HepG2 (cell line): Measurements from ENCODE around the gene HTRA1. TPM values are rescaled to one million over a fixed set of nuclear protein-coding genes. Genes with fewer than 3 reads are reported as not detected.

Experiments
- ATAC-seq: fragments of 200-7000 bp; cut with Tn5 transposase; 3 replicates; pipeline ENCODE4 v1.9.1; 2020; ENCODE audit warnings: mild to moderate bottlenecking, moderate library complexity
- BruUV-seq: library from RNA; stranded (reverse); fragments of 400-500 nt; replicated peaks from 2 replicates; lab custom pipeline; 2021; lab: Mats Ljungman, UMichigan
- CTCF ChIA-PET: fragments of 300-600 bp; formaldehyde crosslinking; extraction: SDS; loops from one replicate; lab custom pipeline; 2021; ENCODE audit warnings: low total read pairs, inconsistent platforms, low intra/inter-chr PET ratio; lab: Yijun Ruan, JAX
- POLR2A ChIA-PET: fragments of 350-600 bp; sonication (Branson Sonifier 250); formaldehyde crosslinking; loops from one replicate; lab custom pipeline; 2020; ENCODE audit warnings: antibody characterized with exemption, inconsistent platforms; lab: Yijun Ruan, JAX
- DNase-seq: peaks from one replicate; pipeline ENCODE4 v3.0.0-alpha.2; 2015; ENCODE audit warnings: low spot score
- FAIRE-seq: peaks from 3 replicates; lab custom pipeline; 2011; peaks lifted over from hg19 to GRCh38; lab: Jason Lieb, UNC
- H2AFZ ChIP-seq: one replicate; pipeline ENCODE4 v1.6.1; 2011; ENCODE audit warnings: low read length, inconsistent platforms
- H3K27ac ChIP-seq: fragments of 300-600 bp; 3 replicates; pipeline ENCODE4 v1.8.0; 2011; ENCODE audit warnings: mixed run types, mild to moderate bottlenecking, mixed read lengths, low read length, inconsistent platforms; ENCODE audit not compliant: insufficient read depth; ENCODE audit errors: extremely low read length
- H3K27me3 ChIP-seq, 2 experiments: fragments of 200-600 bp in 1 of 2; 2 replicates in 1 of 2; 3 replicates in 1 of 2; pipeline versions ENCODE4 v1.6.0 to v1.8.0; 2011; ENCODE audit warnings: low read length in 2 of 2, mild to moderate bottlenecking in 2 of 2, moderate library complexity in 2 of 2, inconsistent platforms in 1 of 2; ENCODE audit not compliant: insufficient read depth in 2 of 2, control insufficient read depth in 1 of 2
- H3K36me3 ChIP-seq, 2 experiments: fragments of 200-600 bp in 1 of 2; replicated peaks in 1 of 2; 2 replicates in 1 of 2; 3 replicates in 1 of 2; pipeline versions ENCODE4 v1.5.1 to v1.8.0; 2011; ENCODE audit warnings: low read length in 2 of 2, inconsistent platforms in 1 of 2; ENCODE audit not compliant: insufficient read depth in 2 of 2, control insufficient read depth in 1 of 2
- H3K4me1 ChIP-seq: 2 replicates; pipeline ENCODE4 v1.5.1; 2012; ENCODE audit warnings: low read length, inconsistent platforms; ENCODE audit not compliant: insufficient read depth
- H3K4me2 ChIP-seq: 2 replicates; pipeline ENCODE4 v1.6.0; 2011; ENCODE audit warnings: low read depth, low read length, inconsistent platforms
- H3K4me3 ChIP-seq, 3 experiments: fragments of 200-600 bp in 1 of 3; sonication (generic), shearing (Covaris generic) in 1 of 3; replicated peaks in 1 of 3; 2 replicates each; pipeline ENCODE4 v1.5.1; 2011 to 2016; ENCODE audit warnings: low read length in 3 of 3, inconsistent platforms in 2 of 3, low read depth in 2 of 3, mild to moderate bottlenecking in 2 of 3, control low read depth in 1 of 3, mixed read lengths in 1 of 3; ENCODE audit not compliant: insufficient read depth in 1 of 3
- H3K79me2 ChIP-seq: one replicate; pipeline ENCODE4 v1.6.1; 2011; ENCODE audit warnings: low read length, inconsistent platforms; ENCODE audit not compliant: insufficient read depth
- H3K9ac ChIP-seq: 2 replicates; pipeline ENCODE4 v1.6.0; 2011; ENCODE audit warnings: mild to moderate bottlenecking, low read depth, low read length, inconsistent platforms; ENCODE audit not compliant: insufficient read depth
- H3K9me3 ChIP-seq: 2 replicates; pipeline ENCODE4 v1.5.1; 2012; ENCODE audit warnings: mild to moderate bottlenecking, low read length
- H4K20me1 ChIP-seq: 2 replicates; pipeline ENCODE4 v1.6.0; 2011; ENCODE audit warnings: inconsistent platforms, mild to moderate bottlenecking, low read length, moderate library complexity; ENCODE audit not compliant: insufficient read depth
- ARNT2 ChIP-seq: sonication (generic); formaldehyde crosslinking; IDR thresholded peaks from 2 replicates; pipeline ENCODE4 v1.8.0; 2022; ENCODE audit warnings: mild to moderate bottlenecking, low read depth, missing genetic modification reagents, moderate library complexity
- EP300 ChIP-seq, 3 experiments: sonication (generic) in 1 of 3; formaldehyde crosslinking in 1 of 3; IDR thresholded peaks; 2 replicates each; pipeline versions ENCODE4 v1.5.1 to v1.6.1; 2011 to 2020; ENCODE audit warnings: low read depth in 2 of 3, low read length in 2 of 3, borderline replicate concordance in 1 of 3, improper control_type of control experiment in 1 of 3, mild to moderate bottlenecking in 1 of 3, missing genetic modification reagents in 1 of 3, moderate library complexity in 1 of 3
- HNF4G ChIP-seq, 2 experiments: sonication (generic) in 1 of 2; formaldehyde crosslinking in 1 of 2; IDR thresholded peaks; 2 replicates each; pipeline versions ENCODE4 v1.4.0 to v1.6.1; 2011 to 2020; ENCODE audit warnings: borderline replicate concordance in 2 of 2, low read depth in 2 of 2, mild to moderate bottlenecking in 2 of 2, low read length in 1 of 2, missing genetic modification reagents in 1 of 2, moderate library complexity in 1 of 2
- NR0B2 ChIP-seq: sonication (generic); formaldehyde crosslinking; IDR thresholded peaks from 2 replicates; pipeline ENCODE4 v1.4.0; 2020; ENCODE audit warnings: mild to moderate bottlenecking, missing genetic modification reagents
- ZNF101 ChIP-seq: sonication (generic); formaldehyde crosslinking; IDR thresholded peaks from 2 replicates; pipeline ENCODE4 v1.4.0; 2020; ENCODE audit warnings: mild to moderate bottlenecking, low read depth, missing genetic modification reagents, borderline replicate concordance
- ZNF432 ChIP-seq: sonication (generic); formaldehyde crosslinking; IDR thresholded peaks from 2 replicates; pipeline ENCODE4 v1.5.0; 2020; ENCODE audit warnings: missing genetic modification reagents, mild to moderate bottlenecking, borderline replicate concordance
- WGBS: methylation state at CpG from one replicate; pipeline ENCODE4 v1.1.6; 2017; ENCODE audit warnings: low lambda C conversion rate; 5-methylcytosine and 5-hydroxymethylcytosine counted together
- in situ Hi-C: cut with HindIII; loops from 2 replicates; pipeline ENCODE4 v1.10.0; 2017; ENCODE audit warnings: low pct_unique_long_range_greater_than_20kb; ENCODE audit not compliant: extremely low pct_ligation_motif_present
- intact Hi-C: fragments of 100-400 bp; cut with micrococcal nuclease; formaldehyde crosslinking; loops from one replicate; pipeline ENCODE4 v1.10.0; 2022; ENCODE audit not compliant: unreplicated experiment
- polyA plus RNA-seq, 8 experiments: library from polyadenylated mRNA; depleted of rRNA in 3 of 8; stranded (reverse) in 7 of 8; unstranded in 1 of 8; fragments of >200 nt; fragmentation: Illumina TruSeq in 4 of 8; extraction: Trizol in 4 of 8; gene quantifications; 2 replicates each; pipeline versions ENCODE4 v1.2.1 to v1.2.3, GENCODE V29; 2011 to 2016; ENCODE audit warnings: low read depth in 4 of 8, missing spikeins in 1 of 8, mixed read lengths in 1 of 8; ENCODE audit not compliant: insufficient read depth in 1 of 8
- total RNA-seq, 5 experiments: library from RNA; depleted of rRNA; stranded (reverse); fragments of >200 nt; fragmentation: Illumina TruSeq; extraction: Trizol; gene quantifications; 2 replicates each; pipeline ENCODE4 v1.2.3, GENCODE V29; 2016; ENCODE audit warnings: low read depth in 1 of 5

Gene HTRA1
- total and polyA plus RNA-seq, 2 of the 13 experiments (the other 11 are each of a cell fraction or from before 2014, with no cell fraction given), result 0.11 to 0.40 TPM

GRCh38 chr10:122560279-122560804, 99.0 kb downstream of the HTRA1 start, which contains the start of gene DMBT1:
Gene DMBT1, plus strand, starts transcription at chr10:122560754. Its CDS starts 17 bp downstream, at chr10:122560771.
- H3K4me3 ChIP-seq, result no peak within 1 kb of the TSS
- H3K79me2 ChIP-seq, result no peaks in the 10 kb centered on the region
- DNase-seq (no peak), ATAC-seq (no peak), FAIRE-seq (no peak)
- ChIA-PET CTCF (no interaction called here), POLR2A (no interaction called here)
- no peak for TF ChIP-seq EP300 (IDR thresholded peaks at IDR 0.05; ENCODE audit: low read depth in 2 of 2, low read length in 2 of 2)
- TF ChIP-seq EP300 (CRISPR knock-in tag; IDR thresholded peaks at IDR 0.05; ENCODE audit: borderline replicate concordance), result no peak
- TF ChIP-seq ZNF101 (CRISPR knock-in tag), result no peak
- TF ChIP-seq NR0B2 (CRISPR knock-in tag), result no peak
- no peak for TF ChIP-seq HNF4G (IDR thresholded peaks at IDR 0.05; ENCODE audit: borderline replicate concordance, low read depth, low read length)
- TF ChIP-seq HNF4G (CRISPR knock-in tag; IDR thresholded peaks at IDR 0.05; ENCODE audit: borderline replicate concordance, low read depth), result no peak
- TF ChIP-seq ZNF432, result no peak
- TF ChIP-seq ARNT2 (CRISPR knock-in tag), result no peak
- intact Hi-C loops (loop anchor here (10.0 kb wide), 1 partner anchor 116 kb away; no protein-coding TSS in a partner anchor), in situ Hi-C loops (no loop called here)
- H3K27me3 ChIP-seq, result peaks cover 0 to 9% of the 10 kb centered on the region in 2 experiments; a peak in 3 of 5 replicates
- H4K20me1 ChIP-seq, result no peaks in the 10 kb centered on the region
- no peaks in the 10 kb centered on the region for H3K9me3 ChIP-seq
- H3K9ac ChIP-seq, result no peak within 1 kb of the TSS
- 20% methylated on average over 4 of the region's 4 CpGs for WGBS
- no TSS peak for BruUV-seq
- no peak within 1 kb of the TSS for H2AFZ ChIP-seq
- no peaks in the 10 kb centered on the region for H3K4me1 ChIP-seq
- H3K4me2 ChIP-seq, result no peak within 1 kb of the TSS
- no peak within 1 kb of the TSS for H3K27ac ChIP-seq
- H3K36me3 ChIP-seq, result no peaks in the 10 kb centered on the region
